ENCODE data around the gene MMP17.
A peak's percentile ranks its signal among the peaks of the same experiment; 100 is the strongest.

The MMP17 gene

GRCh38 chr12:131849700-131850553 lies 21.7 kb downstream of the MMP17 start:
- no peaks in the 10 kb centered on the region for H3K36me3 ChIP-seq (ENCODE audit: control insufficient read depth, low read length)
- H3K9me3 ChIP-seq (ENCODE audit: control insufficient read depth, insufficient read depth, low read length): no peaks in the 10 kb centered on the region
- H3K4me3 ChIP-seq (ENCODE audit: low read length): no peak overlapping the region
- no peak overlapping the region for H3K4me2 ChIP-seq (ENCODE audit: low read length)
- no peaks in the 10 kb centered on the region for H3K9me2 ChIP-seq (replicated peaks; ENCODE audit: control insufficient read depth, low read length)
- H4K20me1 ChIP-seq (ENCODE audit: control insufficient read depth, insufficient read depth, low read depth, low read length): no peaks in the 10 kb centered on the region; the same call in 1 of the 2 replicates
- no peak overlapping the region for H3K27ac ChIP-seq (ENCODE audit: low read depth, low read length)
- H3K27me3 ChIP-seq (ENCODE audit: control insufficient read depth, low read length): peaks cover 24% of the 10 kb centered on the region
- H3F3A ChIP-seq (ENCODE audit: control insufficient read depth, insufficient read depth): no peaks in the 10 kb centered on the region
- TF ChIP-seq CTCF (IDR thresholded peaks at IDR 0.05; ENCODE audit: low read depth, low read length, poor library complexity, severe bottlenecking) (no peak), EZH2phosphoT487 (IDR thresholded peaks at IDR 0.05; ENCODE audit: borderline replicate concordance, low read length) (no peak)
- no peaks in the 10 kb centered on the region for H3K79me2 ChIP-seq (ENCODE audit: control insufficient read depth, low read length)
- H3K4me1 ChIP-seq (ENCODE audit: control insufficient read depth, low read length): peaks cover 8% of the 10 kb centered on the region

GRCh38 chr12:131850856-131851559 lies 22.8 kb downstream of the MMP17 start:
- no peaks in the 10 kb centered on the region; the same call in 1 of the 2 replicates for H4K20me1 ChIP-seq (ENCODE audit: control insufficient read depth, insufficient read depth, low read depth, low read length)
- peaks cover 8% of the 10 kb centered on the region for H3K4me1 ChIP-seq (ENCODE audit: control insufficient read depth, low read length)
- H3K4me2 ChIP-seq (ENCODE audit: low read length): no peak overlapping the region
- H3K27ac ChIP-seq (ENCODE audit: low read depth, low read length): no peak overlapping the region
- peaks cover 24% of the 10 kb centered on the region for H3K27me3 ChIP-seq (ENCODE audit: control insufficient read depth, low read length)
- H3K79me2 ChIP-seq (ENCODE audit: control insufficient read depth, low read length): no peaks in the 10 kb centered on the region
- no peaks in the 10 kb centered on the region for H3K36me3 ChIP-seq (ENCODE audit: control insufficient read depth, low read length)
- no peak for TF ChIP-seq EZH2phosphoT487 (IDR thresholded peaks at IDR 0.05; ENCODE audit: borderline replicate concordance, low read length)
- peak; percentile 43 for TF ChIP-seq CTCF (IDR thresholded peaks at IDR 0.05; ENCODE audit: low read depth, low read length, poor library complexity, severe bottlenecking)
- H3K9me2 ChIP-seq (replicated peaks; ENCODE audit: control insufficient read depth, low read length): no peaks in the 10 kb centered on the region
- no peaks in the 10 kb centered on the region for H3F3A ChIP-seq (ENCODE audit: control insufficient read depth, insufficient read depth)
- H3K9me3 ChIP-seq (ENCODE audit: control insufficient read depth, insufficient read depth, low read length): no peaks in the 10 kb centered on the region
- H3K4me3 ChIP-seq (ENCODE audit: low read length): no peak overlapping the region

- TF ChIP-seq CTCF (IDR thresholded peaks at IDR 0.05; ENCODE audit: low read depth, low read length, poor library complexity, severe bottlenecking) (no peak), EZH2phosphoT487 (IDR thresholded peaks at IDR 0.05; ENCODE audit: borderline replicate concordance, low read length) (no peak)
- H3K79me2 ChIP-seq (ENCODE audit: control insufficient read depth, low read length): no peaks in the 10 kb centered on the region
- no peaks in the 10 kb centered on the region for H3K9me3 ChIP-seq (ENCODE audit: control insufficient read depth, insufficient read depth, low read length)
- no peaks in the 10 kb centered on the region for H3F3A ChIP-seq (ENCODE audit: control insufficient read depth, insufficient read depth)
- no peaks in the 10 kb centered on the region; the same call in 1 of the 2 replicates for H4K20me1 ChIP-seq (ENCODE audit: control insufficient read depth, insufficient read depth, low read depth, low read length)
- no peak overlapping the region for H3K4me3 ChIP-seq (ENCODE audit: low read length)
- H3K36me3 ChIP-seq (ENCODE audit: control insufficient read depth, low read length): no peaks in the 10 kb centered on the region
- no peak overlapping the region for H3K27ac ChIP-seq (ENCODE audit: low read depth, low read length)
- peaks cover 8% of the 10 kb centered on the region for H3K4me1 ChIP-seq (ENCODE audit: control insufficient read depth, low read length)
- H3K9me2 ChIP-seq (replicated peaks; ENCODE audit: control insufficient read depth, low read length): no peaks in the 10 kb centered on the region
- H3K4me2 ChIP-seq (ENCODE audit: low read length): no peak overlapping the region
- peaks cover 24% of the 10 kb centered on the region for H3K27me3 ChIP-seq (ENCODE audit: control insufficient read depth, low read length)
Measured at GRCh38 chr12:131851741-131852550, 23.8 kb downstream of the MMP17 start.
